ENCODE results near the gene FDX2. TPM values are rescaled to one million over a fixed set of nuclear protein-coding genes. Genes with fewer than 3 reads are reported as not detected.

The FDX2 gene
- total and polyA plus RNA-seq, 2 of the 13 experiments (the other 11 are each of a cell fraction or from before 2014, with no cell fraction given), result 21.0 to 24.7 TPM

DNA sequence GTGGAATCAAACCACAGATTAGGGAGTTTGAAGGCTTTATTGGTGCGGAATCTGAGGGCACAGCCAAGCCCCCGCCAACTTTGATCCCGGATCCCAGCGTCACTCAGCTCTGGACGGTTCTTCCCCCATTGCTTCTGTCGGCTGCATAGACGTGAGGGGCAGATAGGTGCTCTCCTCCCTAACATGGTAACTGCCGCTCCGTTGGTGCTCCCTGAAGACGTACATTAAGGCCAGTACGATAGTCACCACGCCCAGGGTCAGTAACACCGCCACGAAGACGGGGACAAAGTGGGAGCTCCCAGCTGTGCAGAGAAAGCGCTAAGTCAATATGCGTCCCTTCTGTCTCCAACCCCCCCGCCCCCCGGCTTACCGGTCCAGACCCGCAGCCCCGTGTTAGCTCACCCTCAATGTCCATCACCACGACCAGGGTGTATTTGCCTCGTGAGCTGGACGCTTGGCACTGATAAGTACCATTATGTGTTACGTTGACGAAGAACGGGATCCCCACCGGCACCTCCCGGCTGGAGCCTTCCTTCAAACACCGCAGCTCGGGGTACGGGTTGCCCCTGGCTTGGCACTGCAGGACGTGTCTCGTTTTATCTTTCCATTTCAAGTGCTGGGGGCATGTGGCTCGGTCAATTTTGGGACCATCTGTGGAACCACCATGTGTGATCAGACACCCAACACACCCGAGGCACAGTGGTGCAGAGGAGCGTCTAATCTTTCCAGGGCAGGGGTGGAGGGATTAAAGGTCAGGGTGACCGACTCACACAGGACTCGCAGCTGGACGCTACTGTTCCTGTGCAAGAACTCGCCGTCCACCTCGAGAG, 18.2 kb upstream of the FDX2 start:
- 0% methylated on average over 9 of the region's 44 CpGs for WGBS (ENCODE audit: low lambda C conversion rate)
- ATAC-seq (peak; percentile 8), FAIRE-seq (no peak), DNase-seq (ENCODE audit: low spot score) (no peak)
- Histone ChIP-seq H3K36me3 (replicated peaks in 1 of 2; ENCODE audit: control insufficient read depth in 1 of 2, insufficient read depth in 2 of 2, low read length in 2 of 2) (peaks cover 13 to 20% of the 10 kb centered on the region in 2 experiments), H4K20me1 (ENCODE audit: insufficient read depth, low read length) (peaks cover 12% of the 10 kb centered on the region; the same call in 1 of the 2 replicates), H3K4me1 (ENCODE audit: insufficient read depth, low read length) (peaks cover 45% of the 10 kb centered on the region), H3K4me2 (ENCODE audit: low read depth, low read length) (peak overlapping the region; percentile 98), H3K9ac (ENCODE audit: insufficient read depth, low read depth, low read length) (peak overlapping the region; percentile 81), H2AFZ (ENCODE audit: low read length) (no peak overlapping the region), H3K4me3 (replicated peaks in 1 of 3; ENCODE audit: insufficient read depth in 1 of 3, low read depth in 2 of 3, low read length in 3 of 3) (peak overlapping the region; percentile 77 to 89 (median 86)), H3K27me3 (ENCODE audit: control insufficient read depth in 1 of 2, insufficient read depth in 2 of 2, low read length in 2 of 2) (peaks cover 0 to 3% of the 10 kb centered on the region in 2 experiments; a peak in 1 of 5 replicates), H3K79me2 (ENCODE audit: insufficient read depth, low read length) (peaks cover 37% of the 10 kb centered on the region), H3K27ac (ENCODE audit: extremely low read length, insufficient read depth, low read length) (peak overlapping the region; percentile 95), H3K9me3 (ENCODE audit: low read length) (no peaks in the 10 kb centered on the region)
- ChIA-PET POLR2A (interaction anchor here (0.5 to 6.9 kb wide), 25 partner anchors 9 to 502 kb away, joined by 3 to 79 read pairs (median 4); partner anchors contain the start of genes CDC37, FDX2, ICAM1 and ICAM4), CTCF (ENCODE audit: low intra/inter-chr PET ratio, low total read pairs) (interaction anchor here (0.8 kb wide), 1 partner anchor 55 kb away, joined by 3 read pairs; no protein-coding TSS in a partner anchor)
- BruUV-seq (replicated peaks), result TSS peak; percentile 81
- in situ Hi-C loops (cut with HindIII; ENCODE audit: extremely low pct_ligation_motif_present, low pct_unique_long_range_greater_than_20kb), result no loop called here
- intact Hi-C loops (cut with micrococcal nuclease; ENCODE audit: unreplicated experiment), result loop anchor here (2.0 kb wide), 2 partner anchors 41 to 65 kb away; no protein-coding TSS in a partner anchor
- TF ChIP-seq SIN3B (IDR thresholded peaks at IDR 0.05; ENCODE audit: low read length) (no peak), CBFB (CRISPR knock-in tag; IDR thresholded peaks at IDR 0.05) (0 out of 2 replicates have a peak, but pooled peaks have one; percentile 5), ZNF879 (CRISPR knock-in tag; IDR thresholded peaks at IDR 0.05) (no peak), TRIM24 (CRISPR knock-in tag; IDR thresholded peaks at IDR 0.05) (no peak), NR2F6 (IDR thresholded peaks at IDR 0.05) (0 out of 2 replicates have a peak, but pooled peaks have one; percentile 40), NR2F6 (CRISPR knock-in tag; IDR thresholded peaks at IDR 0.05) (no peak), SRSF1 (optimal IDR thresholded peaks at IDR 0.05; ENCODE audit: low read depth, low read length) (peak; percentile 14), ZMYM2 (CRISPR knock-in tag; IDR thresholded peaks at IDR 0.05) (no peak), ZNF569 (CRISPR knock-in tag; IDR thresholded peaks at IDR 0.05; ENCODE audit: borderline replicate concordance) (0 out of 2 replicates have a peak, but pooled peaks have one; percentile 26), PPARG (CRISPR knock-in tag; conservative IDR thresholded peaks at IDR 0.05) (peak; percentile 68), ZNF546 (CRISPR knock-in tag; conservative IDR thresholded peaks at IDR 0.05) (0 out of 2 replicates have a peak, but pooled peaks have one; percentile 41), RXRA (CRISPR knock-in tag; IDR thresholded peaks at IDR 0.05) (0 out of 2 replicates have a peak, but pooled peaks have one; percentile 33)
- TF ChIP-seq, protein P1, sequence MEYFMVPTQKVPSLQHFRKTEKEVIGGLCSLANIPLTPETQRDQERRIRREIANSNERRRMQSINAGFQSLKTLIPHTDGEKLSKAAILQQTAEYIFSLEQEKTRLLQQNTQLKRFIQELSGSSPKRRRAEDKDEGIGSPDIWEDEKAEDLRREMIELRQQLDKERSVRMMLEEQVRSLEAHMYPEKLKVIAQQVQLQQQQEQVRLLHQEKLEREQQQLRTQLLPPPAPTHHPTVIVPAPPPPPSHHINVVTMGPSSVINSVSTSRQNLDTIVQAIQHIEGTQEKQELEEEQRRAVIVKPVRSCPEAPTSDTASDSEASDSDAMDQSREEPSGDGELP (IDR thresholded peaks at IDR 0.05; ENCODE audit: borderline replicate concordance, low read depth), result 0 out of 2 replicates have a peak, but pooled peaks have one; percentile 5
- TF ChIP-seq, protein P2, sequence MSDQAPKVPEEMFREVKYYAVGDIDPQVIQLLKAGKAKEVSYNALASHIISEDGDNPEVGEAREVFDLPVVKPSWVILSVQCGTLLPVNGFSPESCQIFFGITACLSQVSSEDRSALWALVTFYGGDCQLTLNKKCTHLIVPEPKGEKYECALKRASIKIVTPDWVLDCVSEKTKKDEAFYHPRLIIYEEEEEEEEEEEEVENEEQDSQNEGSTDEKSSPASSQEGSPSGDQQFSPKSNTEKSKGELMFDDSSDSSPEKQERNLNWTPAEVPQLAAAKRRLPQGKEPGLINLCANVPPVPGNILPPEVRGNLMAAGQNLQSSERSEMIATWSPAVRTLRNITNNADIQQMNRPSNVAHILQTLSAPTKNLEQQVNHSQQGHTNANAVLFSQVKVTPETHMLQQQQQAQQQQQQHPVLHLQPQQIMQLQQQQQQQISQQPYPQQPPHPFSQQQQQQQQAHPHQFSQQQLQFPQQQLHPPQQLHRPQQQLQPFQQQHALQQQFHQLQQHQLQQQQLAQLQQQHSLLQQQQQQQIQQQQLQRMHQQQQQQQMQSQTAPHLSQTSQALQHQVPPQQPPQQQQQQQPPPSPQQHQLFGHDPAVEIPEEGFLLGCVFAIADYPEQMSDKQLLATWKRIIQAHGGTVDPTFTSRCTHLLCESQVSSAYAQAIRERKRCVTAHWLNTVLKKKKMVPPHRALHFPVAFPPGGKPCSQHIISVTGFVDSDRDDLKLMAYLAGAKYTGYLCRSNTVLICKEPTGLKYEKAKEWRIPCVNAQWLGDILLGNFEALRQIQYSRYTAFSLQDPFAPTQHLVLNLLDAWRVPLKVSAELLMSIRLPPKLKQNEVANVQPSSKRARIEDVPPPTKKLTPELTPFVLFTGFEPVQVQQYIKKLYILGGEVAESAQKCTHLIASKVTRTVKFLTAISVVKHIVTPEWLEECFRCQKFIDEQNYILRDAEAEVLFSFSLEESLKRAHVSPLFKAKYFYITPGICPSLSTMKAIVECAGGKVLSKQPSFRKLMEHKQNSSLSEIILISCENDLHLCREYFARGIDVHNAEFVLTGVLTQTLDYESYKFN (CRISPR knock-in tag; conservative IDR thresholded peaks at IDR 0.05), result 0 out of 2 replicates have a peak, but pooled peaks have one; percentile 16
- TF ChIP-seq, protein P3, sequence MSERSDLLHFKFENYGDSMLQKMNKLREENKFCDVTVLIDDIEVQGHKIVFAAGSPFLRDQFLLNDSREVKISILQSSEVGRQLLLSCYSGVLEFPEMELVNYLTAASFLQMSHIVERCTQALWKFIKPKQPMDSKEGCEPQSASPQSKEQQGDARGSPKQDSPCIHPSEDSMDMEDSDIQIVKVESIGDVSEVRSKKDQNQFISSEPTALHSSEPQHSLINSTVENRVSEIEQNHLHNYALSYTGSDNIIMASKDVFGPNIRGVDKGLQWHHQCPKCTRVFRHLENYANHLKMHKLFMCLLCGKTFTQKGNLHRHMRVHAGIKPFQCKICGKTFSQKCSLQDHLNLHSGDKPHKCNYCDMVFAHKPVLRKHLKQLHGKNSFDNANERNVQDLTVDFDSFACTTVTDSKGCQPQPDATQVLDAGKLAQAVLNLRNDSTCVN (CRISPR knock-in tag; IDR thresholded peaks at IDR 0.05; ENCODE audit: borderline replicate concordance), result no peak
